Lung (tissue), 13 donors: ENCODE results near the gene PPOX. TPM values are rescaled to one million over a fixed set of nuclear protein-coding genes. Genes with fewer than 3 reads are reported as not detected.

Experiments
- ATAC-seq: fragments of 200-7000 bp; cut with Tn5 transposase; one replicate; pipeline ENCODE4 v1.9.1; 2020; ENCODE audit warnings: moderate number of reproducible peaks; ENCODE audit not compliant: insufficient read depth, low FRiP score
- DNase-seq, 3 donors: peaks; one replicate each; pipeline ENCODE4 v3.0.0-alpha.2; 2013 to 2017
- H3K27ac ChIP-seq, 2 donors: one replicate each; pipeline ENCODE4 v1.5.1; 2013; ENCODE audit warnings: mild to moderate bottlenecking in 2 of 2, moderate library complexity in 2 of 2, control low read depth in 1 of 2, inconsistent platforms in 1 of 2, low read depth in 1 of 2, low read length in 1 of 2
- H3K27me3 ChIP-seq, 3 donors: one replicate each; pipeline ENCODE4 v1.5.1; 2013; ENCODE audit warnings: low read length in 2 of 3; ENCODE audit not compliant: control insufficient read depth in 3 of 3, insufficient read depth in 3 of 3
- H3K36me3 ChIP-seq, 4 donors: one replicate each; pipeline ENCODE4 v1.5.1; 2013; ENCODE audit warnings: low read length in 4 of 4, mild to moderate bottlenecking in 1 of 4, moderate library complexity in 1 of 4; ENCODE audit not compliant: control insufficient read depth in 4 of 4, insufficient read depth in 4 of 4
- H3K4me1 ChIP-seq, 5 donors: one replicate each; pipeline ENCODE4 v1.5.1; 2013; ENCODE audit warnings: low read length in 5 of 5, mild to moderate bottlenecking in 2 of 5, moderate library complexity in 1 of 5; ENCODE audit not compliant: control insufficient read depth in 5 of 5, insufficient read depth in 5 of 5
- H3K4me3 ChIP-seq: one replicate; pipeline ENCODE4 v1.5.1; 2013; ENCODE audit warnings: mild to moderate bottlenecking, control low read depth, moderate library complexity
- H3K9ac ChIP-seq, 2 donors: one replicate each; pipeline ENCODE4 v1.5.1; 2013; ENCODE audit warnings: low read length in 2 of 2, control low read depth in 1 of 2; ENCODE audit not compliant: insufficient read depth in 1 of 2
- H3K9me3 ChIP-seq, 4 donors: one replicate each; pipeline ENCODE4 v1.5.1; 2013; ENCODE audit warnings: low read length in 3 of 4, mild to moderate bottlenecking in 1 of 4, moderate library complexity in 1 of 4; ENCODE audit not compliant: control insufficient read depth in 4 of 4, insufficient read depth in 3 of 4
- CTCF ChIP-seq: IDR thresholded peaks from 2 replicates; pipeline ENCODE4 v1.5.1; 2012; ENCODE audit warnings: mild to moderate bottlenecking; ENCODE audit errors: control extremely low read depth, extremely low read depth
- WGBS, 2 donors: extraction: QIAGEN DNeasy Blood & Tissue Kit; methylation state at CpG; one replicate each; pipeline ENCODE4 v1.1.7; 2013; 5-methylcytosine and 5-hydroxymethylcytosine counted together
- polyA plus RNA-seq, 2 donors: library from polyadenylated mRNA; stranded (reverse); fragments of 200-250 nt; gene quantifications; one replicate each; pipeline ENCODE4 v1.2.1, GENCODE V29; 2013
- small RNA-seq: library from RNA; depleted of rRNA; stranded (forward); fragments of <200 nt; gene quantifications from one replicate; pipeline ENCODE3, GENCODE V24; 2014; ENCODE audit warnings: low replicate concordance
- total RNA-seq, 2 donors: library from RNA; depleted of rRNA in 1 of 2; stranded (reverse); fragments of >200 nt in 1 of 2; gene quantifications; one replicate each; pipeline ENCODE4 v1.2.1, GENCODE V29; 2014 to 2021
- donor health status: control.
- donor health status: control.
- donor health status: Bipolar disorder and iron deficiency.
- donor health status: healthy.
- donor health status: DM: yes; HTN: yes; CAD: no.

PPOX gene
- total and polyA plus RNA-seq, 4 donors: 14.8 to 34.1 (median 33.0) TPM

DNA sequence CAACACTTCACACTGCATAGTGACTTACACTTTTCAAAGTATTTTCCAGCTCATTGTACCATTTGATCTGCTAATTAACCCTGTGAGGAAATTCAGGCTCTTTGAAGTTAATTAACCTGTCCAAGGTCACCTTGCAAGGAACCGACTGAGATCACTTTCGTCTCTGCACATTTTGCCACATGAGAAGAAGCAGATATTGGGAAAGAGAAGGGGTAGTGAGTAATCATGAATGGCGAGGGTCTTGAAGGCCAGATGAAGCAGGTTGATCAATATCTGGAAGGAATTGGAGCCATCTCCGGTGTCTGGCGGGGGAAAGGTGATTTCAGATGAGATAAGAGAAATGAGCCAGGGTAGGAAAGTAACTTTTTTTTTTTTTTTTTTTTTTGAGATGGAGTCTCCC is 53.8 kb downstream of the PPOX start:
- Histone ChIP-seq H3K4me1 (peaks cover 0 to 3% (median 0%) of the 10 kb centered on the region in 5 donors), H3K36me3 (no peaks in the 10 kb centered on the region), H3K27ac (no peak overlapping the region), H3K27me3 (no peaks in the 10 kb centered on the region), H3K9me3 (no peaks in the 10 kb centered on the region), H3K4me3 (no peak overlapping the region), H3K9ac (no peak overlapping the region)
- ATAC-seq: no peak
- 84 to 86% methylated on average over 5 of the region's 5 CpGs for WGBS, 2 donors
- DNase-seq: no peak
- no peak for TF ChIP-seq CTCF

Small RNA genes lying within 50 kb of the gene (small RNA-seq; reads per million reads assigned to genes)
- gene RF01225: not detected

Other genes with a start within 250 kb of the PPOX start
- gene ITLN2, start 211.6 kb upstream of the PPOX start, total RNA-seq: 10 to 100 TPM in 1 of 2 donors, 1 to 10 TPM in 1; 1.6 to 13.8 TPM
- gene ITLN2, start 211.6 kb upstream of the PPOX start, polyA plus RNA-seq: 10 to 100 TPM in 1 of 2 donors, 1 to 10 TPM in 1; 9.0 to 23.7 TPM
- gene F11R, start 145.3 kb upstream of the PPOX start, total RNA-seq: 100 to 1,000 TPM; 174 to 201 TPM
- 100 to 1,000 TPM in 1 of 2 donors, 10 to 100 TPM in 1; 91.7 to 107 TPM for gene F11R, start 145.3 kb upstream of the PPOX start, polyA plus RNA-seq
- 10 to 100 TPM; 43.2 to 67.9 TPM for gene TSTD1, start 127.5 kb upstream of the PPOX start, total RNA-seq
- gene TSTD1, start 127.5 kb upstream of the PPOX start, polyA plus RNA-seq: 100 to 1,000 TPM in 1 of 2 donors, 10 to 100 TPM in 1; 77.8 to 187 TPM
- gene USF1, start 120.4 kb upstream of the PPOX start, total RNA-seq: 10 to 100 TPM; 67.5 to 70.0 TPM
- 10 to 100 TPM; 77.0 to 95.1 TPM for gene USF1, start 120.4 kb upstream of the PPOX start, polyA plus RNA-seq
- 10 to 100 TPM; 10.5 to 49.5 TPM for gene ARHGAP30, start 96.5 kb upstream of the PPOX start, total RNA-seq
- gene ARHGAP30, start 96.5 kb upstream of the PPOX start, polyA plus RNA-seq: 10 to 100 TPM; 18.1 to 66.3 TPM
- gene NECTIN4, start 76.9 kb upstream of the PPOX start, total RNA-seq: 10 to 100 TPM; 11.7 to 12.5 TPM
- 1 to 10 TPM; 6.2 to 8.1 TPM for gene NECTIN4, start 76.9 kb upstream of the PPOX start, polyA plus RNA-seq
- gene KLHDC9, start 68.1 kb upstream of the PPOX start, total RNA-seq: 10 to 100 TPM in 1 of 2 donors, 1 to 10 TPM in 1; 7.1 to 13.0 TPM
- gene KLHDC9, start 68.1 kb upstream of the PPOX start, polyA plus RNA-seq: 1 to 10 TPM; 5.8 to 8.6 TPM
- gene PFDN2, start 48.4 kb upstream of the PPOX start, total RNA-seq: 10 to 100 TPM; 21.5 to 46.7 TPM
- 100 to 1,000 TPM; 140 to 324 TPM for gene PFDN2, start 48.4 kb upstream of the PPOX start, polyA plus RNA-seq
- 10 to 100 TPM; 35.6 to 40.4 TPM for gene NIT1, start 48.3 kb upstream of the PPOX start, total RNA-seq
- gene NIT1, start 48.3 kb upstream of the PPOX start, polyA plus RNA-seq: 10 to 100 TPM; 26.9 to 40.3 TPM
- 10 to 100 TPM; 25.0 to 38.8 TPM for gene DEDD, start 33.8 kb upstream of the PPOX start, total RNA-seq
- gene DEDD, start 33.8 kb upstream of the PPOX start, polyA plus RNA-seq: 10 to 100 TPM; 19.4 to 36.8 TPM
- 100 to 1,000 TPM in 1 of 2 donors, 10 to 100 TPM in 1; 99.6 to 101 TPM for gene UFC1, start 12.4 kb upstream of the PPOX start, total RNA-seq
- gene UFC1, start 12.4 kb upstream of the PPOX start, polyA plus RNA-seq: 100 to 1,000 TPM; 122 to 149 TPM
- 10 to 100 TPM; 22.6 to 28.6 TPM for gene USP21, start 6.9 kb upstream of the PPOX start, total RNA-seq
- 10 to 100 TPM; 18.2 to 19.9 TPM for gene USP21, start 6.9 kb upstream of the PPOX start, polyA plus RNA-seq
- gene B4GALT3, start 11.1 kb downstream of the PPOX start, total RNA-seq: 10 to 100 TPM; 28.0 to 34.2 TPM
- gene B4GALT3, start 11.1 kb downstream of the PPOX start, polyA plus RNA-seq: 10 to 100 TPM; 25.7 to 34.6 TPM
- 10 to 100 TPM in 1 of 2 donors, 1 to 10 TPM in 1; 2.3 to 18.8 TPM for gene ADAMTS4, start 32.6 kb downstream of the PPOX start, total RNA-seq
- gene ADAMTS4, start 32.6 kb downstream of the PPOX start, polyA plus RNA-seq: 10 to 100 TPM in 1 of 2 donors, 1 to 10 TPM in 1; 7.2 to 22.3 TPM
- 100 to 1,000 TPM in 1 of 2 donors, 10 to 100 TPM in 1; 81.0 to 104 TPM for gene NDUFS2, start 35.9 kb downstream of the PPOX start, total RNA-seq
- gene NDUFS2, start 35.9 kb downstream of the PPOX start, polyA plus RNA-seq: 10 to 100 TPM; 40.2 to 95.2 TPM
- gene FCER1G, start 48.9 kb downstream of the PPOX start, total RNA-seq: 100 to 1,000 TPM in 1 of 2 donors, 10 to 100 TPM in 1; 41.6 to 169 TPM
- gene FCER1G, start 48.9 kb downstream of the PPOX start, polyA plus RNA-seq: 1,000 to 10,000 TPM in 1 of 2 donors, 100 to 1,000 TPM in 1; 275 to 1,998 TPM
- gene APOA2, start 57.2 kb downstream of the PPOX start, total RNA-seq: 1 to 10 TPM in 1 of 2 donors, not detected in 1; 2.3 TPM
- gene APOA2, start 57.2 kb downstream of the PPOX start, polyA plus RNA-seq: 1 to 10 TPM in 1 of 2 donors, not detected in 1; 1.4 TPM
- gene TOMM40L, start 59.6 kb downstream of the PPOX start, total RNA-seq: 10 to 100 TPM in 1 of 2 donors, 1 to 10 TPM in 1; 4.9 to 13.0 TPM
- gene TOMM40L, start 59.6 kb downstream of the PPOX start, polyA plus RNA-seq: 10 to 100 TPM in 1 of 2 donors, 1 to 10 TPM in 1; 6.8 to 11.1 TPM
- gene NR1I3, start 71.8 kb downstream of the PPOX start, total RNA-seq: not detected
- under 1 TPM in 1 of 2 donors, not detected in 1; 0.17 TPM for gene NR1I3, start 71.8 kb downstream of the PPOX start, polyA plus RNA-seq
- gene PCP4L1, start 92.3 kb downstream of the PPOX start, total RNA-seq: 1 to 10 TPM; 3.6 to 5.8 TPM
- gene PCP4L1, start 92.3 kb downstream of the PPOX start, polyA plus RNA-seq: 1 to 10 TPM; 6.9 to 9.3 TPM
- 1 to 10 TPM; 3.6 to 5.1 TPM for gene MPZ, start 143.5 kb downstream of the PPOX start, total RNA-seq
- gene MPZ, start 143.5 kb downstream of the PPOX start, polyA plus RNA-seq: 1 to 10 TPM; 2.0 to 3.7 TPM
- 100 to 1,000 TPM in 1 of 2 donors, 10 to 100 TPM in 1; 87.1 to 173 TPM for gene SDHC, start 148.0 kb downstream of the PPOX start, total RNA-seq
- 100 to 1,000 TPM in 1 of 2 donors, 10 to 100 TPM in 1; 52.5 to 204 TPM for gene SDHC, start 148.0 kb downstream of the PPOX start, polyA plus RNA-seq
- gene CFAP126, start 201.4 kb downstream of the PPOX start, total RNA-seq: 10 to 100 TPM in 1 of 2 donors, 1 to 10 TPM in 1; 6.5 to 25.1 TPM
- 10 to 100 TPM; 21.2 to 23.9 TPM for gene CFAP126, start 201.4 kb downstream of the PPOX start, polyA plus RNA-seq